Urinary bladder (tissue), 4 donors: ENCODE results near the gene BIRC6. TPM values are rescaled to one million over a fixed set of nuclear protein-coding genes. Genes with fewer than 3 reads are reported as not detected.
"Not testable (repeated sequence)": the region's sequence is repeated elsewhere in the genome, so short reads cannot be mapped to it uniquely, and the experiment has no call there.

ENCODE experiments used
- DNase-seq: peaks from one replicate; pipeline ENCODE4 v3.0.0-alpha.2; 2015; ENCODE audit errors: extremely low spot score
- H3K27ac ChIP-seq: one replicate; pipeline ENCODE4 v1.5.1; 2013; ENCODE audit warnings: low read depth, mild to moderate bottlenecking, moderate library complexity
- H3K36me3 ChIP-seq: one replicate; pipeline ENCODE4 v1.6.1; 2013; ENCODE audit warnings: mild to moderate bottlenecking, moderate library complexity; ENCODE audit not compliant: insufficient read depth
- H3K4me1 ChIP-seq: one replicate; pipeline ENCODE4 v1.6.1; 2013; ENCODE audit warnings: mild to moderate bottlenecking, moderate library complexity; ENCODE audit not compliant: insufficient read depth
- H3K4me3 ChIP-seq: one replicate; pipeline ENCODE4 v1.5.1; 2013; ENCODE audit warnings: low read depth, low read length
- WGBS: extraction: QIAGEN DNeasy Blood & Tissue Kit; methylation state at CpG from one replicate; pipeline ENCODE4 v1.1.7; 2013; 5-methylcytosine and 5-hydroxymethylcytosine counted together
- polyA plus RNA-seq: library from polyadenylated mRNA; stranded (reverse); fragments of 200-250 nt; gene quantifications from one replicate; pipeline ENCODE4 v1.2.3, GENCODE V29; 2013
- total RNA-seq: library from RNA; depleted of rRNA; stranded (reverse); fragments of >200 nt; gene quantifications from one replicate; pipeline ENCODE4 v1.2.3, GENCODE V29; 2014
- donor health status: healthy with polysubstance abuse.
- donor health status: healthy.

The BIRC6 gene
- total and polyA plus RNA-seq, 2 donors = 26.7 to 318 TPM

- Histone ChIP-seq H3K27ac (no peak overlapping the region), H3K4me3 (peak overlapping the region; percentile 82), H3K4me1 (peaks cover 1% of the 10 kb centered on the region), H3K36me3 (no peaks in the 10 kb centered on the region)
- no peak for DNase-seq
- under 1% methylated on average over 16 of the region's 16 CpGs for WGBS
Measured at GRCh38 chr2:32627441-32627813, 270.6 kb downstream of the BIRC6 start.

GRCh38 chr2:32627814-32628579 is 271.2 kb downstream of the BIRC6 start, which contains the start of gene TTC27:
TSS of gene TTC27 (plus strand) at chr2:32628050. CDS start at chr2:32628293, 243 bp downstream.
- DNase-seq = peak; percentile 90
- Histone ChIP-seq H3K27ac (no peak within 1 kb of the TSS), H3K36me3 (no peaks in the 10 kb centered on the region), H3K4me1 (peaks cover 1% of the 10 kb centered on the region), H3K4me3 (peak within 1 kb of the TSS; percentile 82)
- WGBS = under 1% methylated on average over 39 of the region's 39 CpGs

- Histone ChIP-seq H3K27ac (no peak overlapping the region), H3K4me1 (peaks cover 1% of the 10 kb centered on the region), H3K36me3 (no peaks in the 10 kb centered on the region), H3K4me3 (no peak overlapping the region)
- 80% methylated on average over 5 of the region's 5 CpGs for WGBS
- DNase-seq = no peak
Measured at GRCh38 chr2:32632089-32632488, 275.3 kb downstream of the BIRC6 start.

- H3K4me1 ChIP-seq = peaks cover 1% of the 10 kb centered on the region
- no peak for DNase-seq
- H3K4me3 ChIP-seq = no peak overlapping the region
- no peak overlapping the region for H3K27ac ChIP-seq
- H3K36me3 ChIP-seq = no peaks in the 10 kb centered on the region
- WGBS = 94% methylated on average over 3 of the region's 3 CpGs
Measured at GRCh38 chr2:32633040-32633439, 276.2 kb downstream of the BIRC6 start.

GRCh38 chr2:32638548-32638947 is 281.7 kb downstream of the BIRC6 start:
- not testable (repeated sequence) for H3K4me3 ChIP-seq, DNase-seq, H3K27ac ChIP-seq, H3K36me3 ChIP-seq, H3K4me1 ChIP-seq
- WGBS = 97% methylated on average over 5 of the region's 5 CpGs

GRCh38 chr2:32641180-32641579 is 284.4 kb downstream of the BIRC6 start:
- Histone ChIP-seq H3K4me1 (no peaks in the 10 kb centered on the region), H3K36me3 (peaks cover 3% of the 10 kb centered on the region), H3K27ac (no peak overlapping the region), H3K4me3 (no peak overlapping the region)
- DNase-seq = no peak
- WGBS = 98% methylated on average over 5 of the region's 5 CpGs

- no peak for DNase-seq
- 79% methylated on average over 5 of the region's 5 CpGs for WGBS
- Histone ChIP-seq H3K4me1 (no peaks in the 10 kb centered on the region), H3K4me3 (no peak overlapping the region), H3K36me3 (no peaks in the 10 kb centered on the region), H3K27ac (no peak overlapping the region)
Measured at GRCh38 chr2:32647180-32647651, 290.4 kb downstream of the BIRC6 start.

- Histone ChIP-seq H3K36me3 (no peaks in the 10 kb centered on the region), H3K27ac (no peak overlapping the region), H3K4me1 (no peaks in the 10 kb centered on the region), H3K4me3 (no peak overlapping the region)
- no peak for DNase-seq
- WGBS = 42% methylated on average over 7 of the region's 7 CpGs
Measured at GRCh38 chr2:32652555-32653209, 295.9 kb downstream of the BIRC6 start.

- DNase-seq = no peak
- H3K36me3 ChIP-seq = no peaks in the 10 kb centered on the region
- WGBS = 95% methylated on average over 3 of the region's 3 CpGs
- no peak overlapping the region for H3K4me3 ChIP-seq
- no peak overlapping the region for H3K27ac ChIP-seq
- H3K4me1 ChIP-seq = no peaks in the 10 kb centered on the region
Measured at GRCh38 chr2:32656069-32656468, 299.2 kb downstream of the BIRC6 start.

GRCh38 chr2:32663864-32664263 is 307.0 kb downstream of the BIRC6 start:
- H3K4me1 ChIP-seq = no peaks in the 10 kb centered on the region
- no peak overlapping the region for H3K27ac ChIP-seq
- no peaks in the 10 kb centered on the region for H3K36me3 ChIP-seq
- H3K4me3 ChIP-seq = no peak overlapping the region
- WGBS = 96% methylated on average over 8 of the region's 8 CpGs
- no peak for DNase-seq

- Histone ChIP-seq H3K4me3 (no peak overlapping the region), H3K36me3 (no peaks in the 10 kb centered on the region), H3K4me1 (no peaks in the 10 kb centered on the region), H3K27ac (no peak overlapping the region)
- no peak for DNase-seq
- WGBS = 96% methylated on average over 1 of the region's 1 CpG
Measured at GRCh38 chr2:32666704-32667103, 309.9 kb downstream of the BIRC6 start.

- 90% methylated on average over 1 of the region's 1 CpG for WGBS
- no peak for DNase-seq
- Histone ChIP-seq H3K27ac (no peak overlapping the region), H3K4me3 (no peak overlapping the region), H3K4me1 (no peaks in the 10 kb centered on the region), H3K36me3 (no peaks in the 10 kb centered on the region)
Measured at GRCh38 chr2:32668254-32668653, 311.4 kb downstream of the BIRC6 start.
